Rectal smooth muscle tissue (tissue), 1 donor: ENCODE measurements around the gene WDR81.
"Not testable (repeated sequence)": the region's sequence is repeated elsewhere in the genome, so short reads cannot be mapped to it uniquely, and the experiment has no call there.

Experiments used
- H3K27ac ChIP-seq: one replicate; pipeline ENCODE4 v1.7.0; 2013; ENCODE audit warnings: low read depth, low read length, inconsistent platforms
- H3K27me3 ChIP-seq: one replicate; pipeline ENCODE4 v1.7.0; 2013; ENCODE audit warnings: low read length; ENCODE audit not compliant: control insufficient read depth, insufficient read depth
- H3K36me3 ChIP-seq: one replicate; pipeline ENCODE4 v1.7.0; 2013; ENCODE audit warnings: low read length; ENCODE audit not compliant: control insufficient read depth, insufficient read depth
- H3K4me1 ChIP-seq: one replicate; pipeline ENCODE4 v1.7.0; 2013; ENCODE audit warnings: low read length; ENCODE audit not compliant: control insufficient read depth, insufficient read depth
- H3K4me3 ChIP-seq: one replicate; pipeline ENCODE4 v1.7.0; 2013; ENCODE audit warnings: low read length
- H3K9ac ChIP-seq: one replicate; pipeline ENCODE4 v1.7.0; 2013; ENCODE audit warnings: low read length

Gene WDR81

GRCh38 chr17:1754430-1755112 lies 30.1 kb downstream of the WDR81 start:
- H3K27ac ChIP-seq, result no peak overlapping the region
- H3K9ac ChIP-seq, result no peak overlapping the region
- no peaks in the 10 kb centered on the region for H3K4me1 ChIP-seq
- no peak overlapping the region for H3K4me3 ChIP-seq
- no peaks in the 10 kb centered on the region for H3K36me3 ChIP-seq
- no peaks in the 10 kb centered on the region for H3K27me3 ChIP-seq

GRCh38 chr17:1755252-1755826 lies 30.8 kb downstream of the WDR81 start:
- Histone ChIP-seq H3K4me3 (no peak overlapping the region), H3K27ac (no peak overlapping the region), H3K9ac (no peak overlapping the region), H3K4me1 (no peaks in the 10 kb centered on the region), H3K27me3 (no peaks in the 10 kb centered on the region), H3K36me3 (no peaks in the 10 kb centered on the region)

- no peak overlapping the region for H3K9ac ChIP-seq
- no peaks in the 10 kb centered on the region for H3K36me3 ChIP-seq
- no peak overlapping the region for H3K27ac ChIP-seq
- H3K4me3 ChIP-seq, result no peak overlapping the region
- no peaks in the 10 kb centered on the region for H3K4me1 ChIP-seq
- no peaks in the 10 kb centered on the region for H3K27me3 ChIP-seq
Measured at GRCh38 chr17:1755827-1756262, 31.3 kb downstream of the WDR81 start.

- Histone ChIP-seq H3K4me1 (no peaks in the 10 kb centered on the region), H3K27me3 (no peaks in the 10 kb centered on the region), H3K9ac (no peak overlapping the region), H3K4me3 (no peak overlapping the region), H3K36me3 (no peaks in the 10 kb centered on the region), H3K27ac (no peak overlapping the region)
Measured at GRCh38 chr17:1758807-1759206, 34.3 kb downstream of the WDR81 start.

DNA sequence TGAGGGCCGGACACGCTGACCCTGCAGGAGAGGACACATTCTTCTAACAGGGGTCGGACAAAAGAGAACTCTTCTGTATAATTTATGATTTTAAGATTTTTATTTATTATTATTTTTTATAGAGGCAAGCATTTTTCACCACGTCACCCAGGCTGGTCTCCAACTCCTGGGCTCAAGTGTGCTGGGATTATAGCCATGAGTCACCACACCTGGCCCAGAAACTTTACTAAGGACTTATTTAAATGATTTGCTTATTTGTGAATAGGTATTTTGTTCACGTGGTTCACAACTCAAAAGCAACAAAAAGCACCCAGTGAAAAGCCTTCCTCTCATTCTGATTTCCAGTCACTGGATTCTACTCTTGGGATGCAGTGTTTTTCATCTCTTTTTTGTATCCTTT lies 35.0 kb downstream of the WDR81 start:
- no peaks in the 10 kb centered on the region for H3K4me1 ChIP-seq
- H3K27me3 ChIP-seq, result no peaks in the 10 kb centered on the region
- H3K9ac ChIP-seq, result no peak overlapping the region
- H3K27ac ChIP-seq, result no peak overlapping the region
- no peak overlapping the region for H3K4me3 ChIP-seq
- no peaks in the 10 kb centered on the region for H3K36me3 ChIP-seq

DNA sequence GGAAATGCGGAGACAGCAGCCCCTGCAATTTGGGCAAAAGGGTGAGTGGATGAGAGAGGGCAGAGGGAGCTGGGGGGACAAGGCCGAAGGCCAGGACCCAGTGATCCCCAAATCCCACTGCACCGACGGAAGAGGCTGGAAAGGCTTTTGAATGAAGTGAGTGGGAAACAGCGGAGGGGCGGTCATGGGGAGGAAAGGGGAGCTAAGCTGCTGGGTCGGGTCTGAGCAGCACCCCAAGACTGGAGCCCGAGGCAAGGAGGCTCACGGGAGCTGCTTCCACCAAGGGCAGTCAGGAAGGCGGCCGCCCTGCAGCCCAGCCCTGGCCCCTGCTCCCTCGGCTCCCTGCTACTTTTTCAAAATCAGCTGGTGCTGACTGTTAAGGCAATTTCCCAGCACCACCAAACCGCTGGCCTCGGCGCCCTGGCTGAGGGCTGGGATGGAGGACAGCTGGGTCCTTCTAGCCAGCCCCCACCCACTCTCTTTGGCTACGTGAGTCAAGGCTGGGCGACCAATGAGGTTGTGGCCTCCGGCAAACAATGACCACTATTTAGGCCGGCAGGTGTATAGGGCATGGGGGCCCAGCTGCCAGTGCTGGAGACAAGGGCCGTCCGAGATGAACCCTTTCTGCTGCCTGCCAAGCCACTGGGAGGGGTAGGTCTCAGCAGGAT lies 37.9 kb downstream of the WDR81 start:
- Histone ChIP-seq H3K4me1 (no peaks in the 10 kb centered on the region), H3K9ac (no peak overlapping the region), H3K36me3 (no peaks in the 10 kb centered on the region)

GRCh38 chr17:1762901-1763898 lies 38.7 kb downstream of the WDR81 start:
- Histone ChIP-seq H3K9ac (peak overlapping the region; percentile 35), H3K27me3 (no peaks in the 10 kb centered on the region), H3K4me3 (peak overlapping the region; percentile 49), H3K27ac (peak overlapping the region; percentile 70), H3K36me3 (no peaks in the 10 kb centered on the region), H3K4me1 (no peaks in the 10 kb centered on the region)

More for the DNA sequence above, 37.9 kb downstream of the WDR81 start:
- Histone ChIP-seq H3K27me3 (no peaks in the 10 kb centered on the region), H3K4me3 (peak overlapping the region; percentile 59), H3K27ac (peak overlapping the region; percentile 70)

- H3K36me3 ChIP-seq, result no peaks in the 10 kb centered on the region
- H3K27me3 ChIP-seq, result no peaks in the 10 kb centered on the region
- no peak overlapping the region for H3K4me3 ChIP-seq
- H3K4me1 ChIP-seq, result no peaks in the 10 kb centered on the region
- peak overlapping the region; percentile 44 for H3K27ac ChIP-seq
- no peak overlapping the region for H3K9ac ChIP-seq
Measured at GRCh38 chr17:1764284-1764683, 39.8 kb downstream of the WDR81 start.

- not testable (repeated sequence) for H3K4me3 ChIP-seq, H3K9ac ChIP-seq, H3K27ac ChIP-seq, H3K36me3 ChIP-seq, H3K4me1 ChIP-seq, H3K27me3 ChIP-seq
Measured at GRCh38 chr17:1764705-1765104, 40.2 kb downstream of the WDR81 start.

DNA sequence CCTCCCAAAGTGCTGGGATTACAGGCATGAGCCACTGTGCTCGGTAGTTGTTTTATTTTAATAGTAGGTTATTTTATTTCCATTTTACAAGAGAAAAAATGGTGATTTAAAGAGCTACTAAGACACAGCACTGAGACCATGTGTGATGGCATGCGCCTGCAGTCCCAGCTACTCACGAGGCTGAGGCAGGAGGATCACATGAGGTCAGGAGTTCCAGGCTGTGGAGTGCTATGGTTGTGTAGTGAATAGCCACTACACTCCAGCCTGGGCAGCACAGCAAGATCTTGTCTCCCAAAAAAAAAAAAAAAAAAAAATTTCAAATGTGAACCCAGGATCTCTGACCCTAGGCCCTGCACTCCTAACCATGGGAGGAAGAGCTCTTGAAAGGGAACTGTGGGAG lies 41.1 kb downstream of the WDR81 start:
- Histone ChIP-seq H3K9ac (no peak overlapping the region), H3K36me3 (no peaks in the 10 kb centered on the region), H3K4me3 (no peak overlapping the region), H3K4me1 (peaks cover 3% of the 10 kb centered on the region), H3K27me3 (no peaks in the 10 kb centered on the region), H3K27ac (no peak overlapping the region)

DNA sequence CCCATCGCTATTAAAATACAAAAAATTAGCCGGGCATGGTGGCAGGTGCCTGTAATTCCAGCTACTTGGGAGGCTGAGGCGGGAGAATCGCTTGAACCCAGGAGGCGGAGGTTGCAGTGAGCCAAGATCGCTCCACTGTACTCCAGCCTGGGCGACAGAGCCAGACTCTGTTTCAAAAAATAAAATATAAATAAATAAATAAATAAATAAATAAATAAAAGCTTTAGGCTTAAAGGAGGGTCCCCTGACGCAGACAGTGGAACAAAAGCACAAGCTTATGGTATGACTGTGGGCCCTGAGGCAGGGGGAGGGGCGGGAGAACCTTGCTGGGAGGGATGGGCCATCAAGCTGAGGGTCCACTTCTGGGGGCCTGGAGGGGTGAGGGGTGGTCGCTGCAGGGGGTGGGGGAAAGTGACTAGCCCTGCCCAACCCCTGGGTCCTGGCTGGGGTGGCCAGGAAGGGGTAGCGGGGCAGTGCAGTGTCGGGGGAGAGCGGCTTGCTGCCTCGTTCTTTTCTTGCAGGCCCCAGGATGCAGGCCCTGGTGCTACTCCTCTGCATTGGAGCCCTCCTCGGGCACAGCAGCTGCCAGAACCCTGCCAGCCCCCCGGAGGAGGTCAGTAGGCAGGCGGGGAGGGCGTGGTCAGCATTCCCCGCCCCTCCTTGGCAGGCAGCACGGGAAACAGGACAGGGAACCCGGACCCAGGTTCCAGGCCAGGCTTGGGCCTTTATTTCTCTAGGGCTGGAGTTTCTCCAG lies 42.1 kb downstream of the WDR81 start:
- H3K36me3 ChIP-seq, result no peaks in the 10 kb centered on the region
- H3K27me3 ChIP-seq, result no peaks in the 10 kb centered on the region
- peaks cover 3% of the 10 kb centered on the region for H3K4me1 ChIP-seq
- H3K9ac ChIP-seq, result no peak overlapping the region
- H3K27ac ChIP-seq, result no peak overlapping the region
- no peak overlapping the region for H3K4me3 ChIP-seq
